SK-N-MC (cell line): ENCODE results near the gene PLSCR4.

Experiments used
- EZH2 ChIP-seq: fragments of 200-600 bp; sonication (generic); IDR thresholded peaks from one replicate; pipeline ENCODE4 v1.6.1; 2017; ENCODE audit warnings: antibody characterized with exemption
- POLR2AphosphoS5 ChIP-seq: IDR thresholded peaks from 2 replicates; pipeline ENCODE4 v1.6.1; 2012; ENCODE audit warnings: mild to moderate bottlenecking, low read depth, low read length, borderline replicate concordance

DNA sequence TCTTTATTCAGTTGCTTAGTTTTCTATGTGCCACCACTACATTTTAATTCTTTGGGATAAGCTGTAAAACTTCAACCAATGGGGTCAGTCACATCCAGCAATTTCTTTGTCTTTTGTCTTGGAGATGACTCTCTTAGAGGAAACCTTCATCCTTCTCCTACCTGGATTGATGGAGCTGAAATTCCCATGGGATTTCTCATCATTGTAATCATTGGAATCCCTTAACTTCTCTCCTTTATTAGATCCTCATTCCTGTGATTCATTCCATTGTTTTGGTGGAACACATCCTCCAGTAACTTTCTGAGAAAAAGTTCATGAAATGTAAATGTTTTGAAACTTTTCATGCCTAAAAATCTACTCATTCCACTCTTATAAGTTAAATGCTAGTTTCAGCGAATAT lies 80.3 kb downstream of the PLSCR4 start:
- no peak for TF ChIP-seq EZH2
- no peak for TF ChIP-seq POLR2AphosphoS5
